ENCODE measurements around the gene NMD3.

DNA sequence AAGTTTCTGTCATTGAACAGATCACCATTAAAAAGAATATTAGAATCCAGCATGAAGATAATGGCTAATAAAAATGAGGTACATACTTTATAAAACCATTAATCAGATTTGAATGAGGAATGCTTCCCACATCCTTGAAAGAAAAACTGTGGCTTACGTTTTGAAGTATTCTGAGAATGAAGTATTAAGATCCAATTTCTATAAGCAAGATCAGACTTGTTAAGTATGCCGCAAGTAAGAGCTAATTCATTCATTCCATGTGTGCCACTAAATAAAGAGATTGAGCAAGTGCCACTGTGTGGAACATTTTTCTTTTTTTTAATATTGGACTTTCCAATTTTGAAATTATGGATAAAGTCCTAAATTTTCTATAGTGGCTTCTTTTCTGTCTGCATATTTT lies 30.6 kb downstream of the NMD3 start:
- TF ChIP-seq CTCF (IDR thresholded peaks at IDR 0.05; ENCODE audit: low read length) (no peak), EZH2 (IDR thresholded peaks at IDR 0.05; ENCODE audit: borderline replicate concordance, low read length) (no peak)
